Measurements from ENCODE around the gene TAF1C. TPM values are rescaled to one million over a fixed set of nuclear protein-coding genes. Genes with fewer than 3 reads are reported as not detected.

Gene TAF1C
- total and polyA plus RNA-seq, 10 of the 15 experiments (the other 5 are each of a cell fraction or from before 2014, with no cell fraction given): 0.98 to 40.1 (median 15.4) TPM

DNA sequence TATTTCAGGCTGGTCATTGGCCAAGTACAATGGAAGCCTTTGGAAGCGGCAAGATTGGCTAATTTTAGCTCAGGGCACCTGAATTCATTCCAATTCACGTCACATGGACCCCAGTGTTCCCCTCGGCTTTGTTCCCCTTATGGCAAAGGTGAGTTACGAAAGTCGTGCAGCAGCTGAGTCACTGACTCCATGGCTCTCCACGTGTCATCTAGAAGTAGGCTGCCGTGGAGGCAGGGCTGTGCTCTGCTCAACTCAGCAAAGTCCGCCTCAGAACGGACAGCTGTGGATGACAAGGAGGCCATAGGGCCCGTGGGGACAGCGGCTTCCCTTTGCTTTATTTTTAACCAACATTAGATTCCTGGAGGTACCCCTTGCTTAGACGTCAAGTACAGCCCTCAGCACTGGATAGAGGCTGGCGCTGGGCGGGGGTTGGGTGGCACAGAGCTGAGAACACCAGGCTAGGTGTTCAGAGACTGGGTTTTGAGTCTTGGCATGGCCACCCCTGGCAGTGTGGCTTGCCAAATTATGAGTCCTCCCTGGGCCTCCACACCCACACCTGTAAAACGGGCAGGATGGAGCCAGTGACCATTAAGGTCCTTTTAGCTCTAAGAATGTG lies 27.7 kb upstream of the TAF1C start:
- Histone ChIP-seq H3K4me2 (ENCODE audit: control insufficient read depth, insufficient read depth) (no peak overlapping the region), H4K20me1 (ENCODE audit: control insufficient read depth, insufficient read depth) (no peaks in the 10 kb centered on the region), H3K9me3 (replicated peaks; ENCODE audit: control insufficient read depth, insufficient read depth, low read length) (no peaks in the 10 kb centered on the region; the same call in 2 of the 3 replicates), H3K27ac (ENCODE audit: control insufficient read depth, insufficient read depth) (no peak overlapping the region), H3K4me3 (no peak overlapping the region), H3K9ac (ENCODE audit: control insufficient read depth, insufficient read depth, low read length) (no peak overlapping the region), H3K79me2 (ENCODE audit: control insufficient read depth, insufficient read depth, low read length) (no peaks in the 10 kb centered on the region), H3K36me3 (ENCODE audit: control insufficient read depth in 2 of 2, insufficient read depth in 2 of 2, low read length in 1 of 2) (no peaks in the 10 kb centered on the region), H3K4me1 (ENCODE audit: control insufficient read depth, insufficient read depth, low read length) (no peaks in the 10 kb centered on the region), H2AFZ (ENCODE audit: control insufficient read depth, low read depth, low read length) (no peak overlapping the region), H3K27me3 (replicated peaks in 1 of 2; ENCODE audit: control insufficient read depth in 2 of 2, insufficient read depth in 2 of 2, low read length in 1 of 2) (no peaks in the 10 kb centered on the region; a peak in 1 of 4 replicates)
- ATAC-seq: no peak
- RAD21 ChIA-PET (ENCODE audit: unreplicated experiment): no interaction called here
- no peak for FAIRE-seq
- BruUV-seq (replicated peaks): no TSS peak
- CTCF ChIA-PET: no interaction called here
- TF ChIP-seq POLR2AphosphoS5 (IDR thresholded peaks at IDR 0.05; ENCODE audit: low read length) (no peak), ZNF384 (IDR thresholded peaks at IDR 0.05; ENCODE audit: borderline replicate concordance, low read depth, low read length) (no peak), MAX (IDR thresholded peaks at IDR 0.05; ENCODE audit: low read depth, low read length) (no peak), SMAD1 (IDR thresholded peaks at IDR 0.05; ENCODE audit: low read depth, partially characterized antibody) (no peak), BMI1 (IDR thresholded peaks at IDR 0.05; ENCODE audit: borderline replicate concordance) (no peak), TAF1 (IDR thresholded peaks at IDR 0.05; ENCODE audit: borderline replicate concordance, low read depth, low read length) (no peak), EP300 (IDR thresholded peaks at IDR 0.05; ENCODE audit: borderline replicate concordance in 1 of 2, control insufficient read depth in 1 of 2, low read depth in 2 of 2, low read length in 2 of 2) (no peak), TCF7 (IDR thresholded peaks at IDR 0.05; ENCODE audit: borderline replicate concordance) (no peak)
- TF ChIP-seq, protein P1, sequence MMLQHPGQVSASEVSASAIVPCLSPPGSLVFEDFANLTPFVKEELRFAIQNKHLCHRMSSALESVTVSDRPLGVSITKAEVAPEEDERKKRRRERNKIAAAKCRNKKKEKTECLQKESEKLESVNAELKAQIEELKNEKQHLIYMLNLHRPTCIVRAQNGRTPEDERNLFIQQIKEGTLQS (IDR thresholded peaks at IDR 0.05; ENCODE audit: borderline replicate concordance, extremely low read depth, low read depth, low read length): no peak
- TF ChIP-seq, protein P2, sequence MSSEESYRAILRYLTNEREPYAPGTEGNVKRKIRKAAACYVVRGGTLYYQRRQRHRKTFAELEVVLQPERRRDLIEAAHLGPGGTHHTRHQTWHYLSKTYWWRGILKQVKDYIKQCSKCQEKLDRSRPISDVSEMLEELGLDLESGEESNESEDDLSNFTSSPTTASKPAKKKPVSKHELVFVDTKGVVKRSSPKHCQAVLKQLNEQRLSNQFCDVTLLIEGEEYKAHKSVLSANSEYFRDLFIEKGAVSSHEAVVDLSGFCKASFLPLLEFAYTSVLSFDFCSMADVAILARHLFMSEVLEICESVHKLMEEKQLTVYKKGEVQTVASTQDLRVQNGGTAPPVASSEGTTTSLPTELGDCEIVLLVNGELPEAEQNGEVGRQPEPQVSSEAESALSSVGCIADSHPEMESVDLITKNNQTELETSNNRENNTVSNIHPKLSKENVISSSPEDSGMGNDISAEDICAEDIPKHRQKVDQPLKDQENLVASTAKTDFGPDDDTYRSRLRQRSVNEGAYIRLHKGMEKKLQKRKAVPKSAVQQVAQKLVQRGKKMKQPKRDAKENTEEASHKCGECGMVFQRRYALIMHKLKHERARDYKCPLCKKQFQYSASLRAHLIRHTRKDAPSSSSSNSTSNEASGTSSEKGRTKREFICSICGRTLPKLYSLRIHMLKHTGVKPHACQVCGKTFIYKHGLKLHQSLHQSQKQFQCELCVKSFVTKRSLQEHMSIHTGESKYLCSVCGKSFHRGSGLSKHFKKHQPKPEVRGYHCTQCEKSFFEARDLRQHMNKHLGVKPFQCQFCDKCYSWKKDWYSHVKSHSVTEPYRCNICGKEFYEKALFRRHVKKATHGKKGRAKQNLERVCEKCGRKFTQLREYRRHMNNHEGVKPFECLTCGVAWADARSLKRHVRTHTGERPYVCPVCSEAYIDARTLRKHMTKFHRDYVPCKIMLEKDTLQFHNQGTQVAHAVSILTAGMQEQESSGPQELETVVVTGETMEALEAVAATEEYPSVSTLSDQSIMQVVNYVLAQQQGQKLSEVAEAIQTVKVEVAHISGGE (CRISPR knock-in tag; IDR thresholded peaks at IDR 0.05): no peak
- SMC1A ChIA-PET (ENCODE audit: uncharacterized antibody, unreplicated experiment): no interaction called here
- POLR2A ChIA-PET: no interaction called here
- 23% methylated on average over 15 of the region's 15 CpGs for WGBS (ENCODE audit: insufficient coverage, insufficient replicate concordance, low lambda C conversion rate, missing lambda C conversion rate)
- intact Hi-C loops (cut with micrococcal nuclease; ENCODE audit: unreplicated experiment): no loop called here
- DNase-seq (ENCODE audit: low read depth, low spot score): no peak
- in situ Hi-C loops (cut with MboI): no loop called here
